Measurements from ENCODE around the gene B3GLCT.

DNA sequence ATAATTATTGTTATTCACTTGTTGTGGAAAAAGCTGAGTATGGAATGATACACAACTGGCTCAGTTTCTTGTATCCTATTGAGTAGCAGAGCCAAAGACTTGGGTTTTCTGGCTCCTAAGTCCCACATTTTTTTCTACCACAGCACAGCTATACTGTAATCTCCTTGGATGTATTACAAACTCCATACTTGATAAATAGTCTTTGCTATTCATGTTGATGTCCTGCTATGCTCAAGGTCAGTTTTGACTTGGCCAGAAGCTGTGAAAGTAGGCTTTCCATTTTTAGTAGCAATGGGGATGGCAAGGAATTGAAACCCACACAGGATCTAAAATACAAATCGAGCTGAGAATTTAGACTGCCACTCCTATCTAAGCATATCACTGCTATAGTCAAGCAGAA, 79.1 kb downstream of the B3GLCT start:
- TF ChIP-seq EZH2 (IDR thresholded peaks at IDR 0.05; ENCODE audit: low read depth, unreplicated experiment) (no peak), POLR2AphosphoS5 (IDR thresholded peaks at IDR 0.05; ENCODE audit: low read depth) (no peak), EZH2phosphoT487 (IDR thresholded peaks at IDR 0.05; ENCODE audit: unreplicated experiment) (no peak), ZNF114 (CRISPR knock-in tag; IDR thresholded peaks at IDR 0.05) (no peak), ZNF331 (CRISPR knock-in tag; IDR thresholded peaks at IDR 0.05; ENCODE audit: low read depth) (no peak), JUNB (IDR thresholded peaks at IDR 0.05; ENCODE audit: unreplicated experiment) (no peak), NANOG (IDR thresholded peaks at IDR 0.05; ENCODE audit: borderline replicate concordance) (no peak), CREB1 (CRISPR knock-in tag; IDR thresholded peaks at IDR 0.05; ENCODE audit: low read depth) (no peak), STAT1 (IDR thresholded peaks at IDR 0.05; ENCODE audit: unreplicated experiment) (no peak)
- TF ChIP-seq, protein P1, sequence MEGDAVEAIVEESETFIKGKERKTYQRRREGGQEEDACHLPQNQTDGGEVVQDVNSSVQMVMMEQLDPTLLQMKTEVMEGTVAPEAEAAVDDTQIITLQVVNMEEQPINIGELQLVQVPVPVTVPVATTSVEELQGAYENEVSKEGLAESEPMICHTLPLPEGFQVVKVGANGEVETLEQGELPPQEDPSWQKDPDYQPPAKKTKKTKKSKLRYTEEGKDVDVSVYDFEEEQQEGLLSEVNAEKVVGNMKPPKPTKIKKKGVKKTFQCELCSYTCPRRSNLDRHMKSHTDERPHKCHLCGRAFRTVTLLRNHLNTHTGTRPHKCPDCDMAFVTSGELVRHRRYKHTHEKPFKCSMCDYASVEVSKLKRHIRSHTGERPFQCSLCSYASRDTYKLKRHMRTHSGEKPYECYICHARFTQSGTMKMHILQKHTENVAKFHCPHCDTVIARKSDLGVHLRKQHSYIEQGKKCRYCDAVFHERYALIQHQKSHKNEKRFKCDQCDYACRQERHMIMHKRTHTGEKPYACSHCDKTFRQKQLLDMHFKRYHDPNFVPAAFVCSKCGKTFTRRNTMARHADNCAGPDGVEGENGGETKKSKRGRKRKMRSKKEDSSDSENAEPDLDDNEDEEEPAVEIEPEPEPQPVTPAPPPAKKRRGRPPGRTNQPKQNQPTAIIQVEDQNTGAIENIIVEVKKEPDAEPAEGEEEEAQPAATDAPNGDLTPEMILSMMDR (conservative IDR thresholded peaks at IDR 0.05; ENCODE audit: low read depth in 2 of 2) = no peak
- TF ChIP-seq, protein P2, sequence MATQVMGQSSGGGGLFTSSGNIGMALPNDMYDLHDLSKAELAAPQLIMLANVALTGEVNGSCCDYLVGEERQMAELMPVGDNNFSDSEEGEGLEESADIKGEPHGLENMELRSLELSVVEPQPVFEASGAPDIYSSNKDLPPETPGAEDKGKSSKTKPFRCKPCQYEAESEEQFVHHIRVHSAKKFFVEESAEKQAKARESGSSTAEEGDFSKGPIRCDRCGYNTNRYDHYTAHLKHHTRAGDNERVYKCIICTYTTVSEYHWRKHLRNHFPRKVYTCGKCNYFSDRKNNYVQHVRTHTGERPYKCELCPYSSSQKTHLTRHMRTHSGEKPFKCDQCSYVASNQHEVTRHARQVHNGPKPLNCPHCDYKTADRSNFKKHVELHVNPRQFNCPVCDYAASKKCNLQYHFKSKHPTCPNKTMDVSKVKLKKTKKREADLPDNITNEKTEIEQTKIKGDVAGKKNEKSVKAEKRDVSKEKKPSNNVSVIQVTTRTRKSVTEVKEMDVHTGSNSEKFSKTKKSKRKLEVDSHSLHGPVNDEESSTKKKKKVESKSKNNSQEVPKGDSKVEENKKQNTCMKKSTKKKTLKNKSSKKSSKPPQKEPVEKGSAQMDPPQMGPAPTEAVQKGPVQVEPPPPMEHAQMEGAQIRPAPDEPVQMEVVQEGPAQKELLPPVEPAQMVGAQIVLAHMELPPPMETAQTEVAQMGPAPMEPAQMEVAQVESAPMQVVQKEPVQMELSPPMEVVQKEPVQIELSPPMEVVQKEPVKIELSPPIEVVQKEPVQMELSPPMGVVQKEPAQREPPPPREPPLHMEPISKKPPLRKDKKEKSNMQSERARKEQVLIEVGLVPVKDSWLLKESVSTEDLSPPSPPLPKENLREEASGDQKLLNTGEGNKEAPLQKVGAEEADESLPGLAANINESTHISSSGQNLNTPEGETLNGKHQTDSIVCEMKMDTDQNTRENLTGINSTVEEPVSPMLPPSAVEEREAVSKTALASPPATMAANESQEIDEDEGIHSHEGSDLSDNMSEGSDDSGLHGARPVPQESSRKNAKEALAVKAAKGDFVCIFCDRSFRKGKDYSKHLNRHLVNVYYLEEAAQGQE (IDR thresholded peaks at IDR 0.05; ENCODE audit: unreplicated experiment) = no peak
- TF ChIP-seq, protein P3, sequence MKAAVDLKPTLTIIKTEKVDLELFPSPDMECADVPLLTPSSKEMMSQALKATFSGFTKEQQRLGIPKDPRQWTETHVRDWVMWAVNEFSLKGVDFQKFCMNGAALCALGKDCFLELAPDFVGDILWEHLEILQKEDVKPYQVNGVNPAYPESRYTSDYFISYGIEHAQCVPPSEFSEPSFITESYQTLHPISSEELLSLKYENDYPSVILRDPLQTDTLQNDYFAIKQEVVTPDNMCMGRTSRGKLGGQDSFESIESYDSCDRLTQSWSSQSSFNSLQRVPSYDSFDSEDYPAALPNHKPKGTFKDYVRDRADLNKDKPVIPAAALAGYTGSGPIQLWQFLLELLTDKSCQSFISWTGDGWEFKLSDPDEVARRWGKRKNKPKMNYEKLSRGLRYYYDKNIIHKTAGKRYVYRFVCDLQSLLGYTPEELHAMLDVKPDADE (IDR thresholded peaks at IDR 0.05) = no peak
- TF ChIP-seq, protein P4, sequence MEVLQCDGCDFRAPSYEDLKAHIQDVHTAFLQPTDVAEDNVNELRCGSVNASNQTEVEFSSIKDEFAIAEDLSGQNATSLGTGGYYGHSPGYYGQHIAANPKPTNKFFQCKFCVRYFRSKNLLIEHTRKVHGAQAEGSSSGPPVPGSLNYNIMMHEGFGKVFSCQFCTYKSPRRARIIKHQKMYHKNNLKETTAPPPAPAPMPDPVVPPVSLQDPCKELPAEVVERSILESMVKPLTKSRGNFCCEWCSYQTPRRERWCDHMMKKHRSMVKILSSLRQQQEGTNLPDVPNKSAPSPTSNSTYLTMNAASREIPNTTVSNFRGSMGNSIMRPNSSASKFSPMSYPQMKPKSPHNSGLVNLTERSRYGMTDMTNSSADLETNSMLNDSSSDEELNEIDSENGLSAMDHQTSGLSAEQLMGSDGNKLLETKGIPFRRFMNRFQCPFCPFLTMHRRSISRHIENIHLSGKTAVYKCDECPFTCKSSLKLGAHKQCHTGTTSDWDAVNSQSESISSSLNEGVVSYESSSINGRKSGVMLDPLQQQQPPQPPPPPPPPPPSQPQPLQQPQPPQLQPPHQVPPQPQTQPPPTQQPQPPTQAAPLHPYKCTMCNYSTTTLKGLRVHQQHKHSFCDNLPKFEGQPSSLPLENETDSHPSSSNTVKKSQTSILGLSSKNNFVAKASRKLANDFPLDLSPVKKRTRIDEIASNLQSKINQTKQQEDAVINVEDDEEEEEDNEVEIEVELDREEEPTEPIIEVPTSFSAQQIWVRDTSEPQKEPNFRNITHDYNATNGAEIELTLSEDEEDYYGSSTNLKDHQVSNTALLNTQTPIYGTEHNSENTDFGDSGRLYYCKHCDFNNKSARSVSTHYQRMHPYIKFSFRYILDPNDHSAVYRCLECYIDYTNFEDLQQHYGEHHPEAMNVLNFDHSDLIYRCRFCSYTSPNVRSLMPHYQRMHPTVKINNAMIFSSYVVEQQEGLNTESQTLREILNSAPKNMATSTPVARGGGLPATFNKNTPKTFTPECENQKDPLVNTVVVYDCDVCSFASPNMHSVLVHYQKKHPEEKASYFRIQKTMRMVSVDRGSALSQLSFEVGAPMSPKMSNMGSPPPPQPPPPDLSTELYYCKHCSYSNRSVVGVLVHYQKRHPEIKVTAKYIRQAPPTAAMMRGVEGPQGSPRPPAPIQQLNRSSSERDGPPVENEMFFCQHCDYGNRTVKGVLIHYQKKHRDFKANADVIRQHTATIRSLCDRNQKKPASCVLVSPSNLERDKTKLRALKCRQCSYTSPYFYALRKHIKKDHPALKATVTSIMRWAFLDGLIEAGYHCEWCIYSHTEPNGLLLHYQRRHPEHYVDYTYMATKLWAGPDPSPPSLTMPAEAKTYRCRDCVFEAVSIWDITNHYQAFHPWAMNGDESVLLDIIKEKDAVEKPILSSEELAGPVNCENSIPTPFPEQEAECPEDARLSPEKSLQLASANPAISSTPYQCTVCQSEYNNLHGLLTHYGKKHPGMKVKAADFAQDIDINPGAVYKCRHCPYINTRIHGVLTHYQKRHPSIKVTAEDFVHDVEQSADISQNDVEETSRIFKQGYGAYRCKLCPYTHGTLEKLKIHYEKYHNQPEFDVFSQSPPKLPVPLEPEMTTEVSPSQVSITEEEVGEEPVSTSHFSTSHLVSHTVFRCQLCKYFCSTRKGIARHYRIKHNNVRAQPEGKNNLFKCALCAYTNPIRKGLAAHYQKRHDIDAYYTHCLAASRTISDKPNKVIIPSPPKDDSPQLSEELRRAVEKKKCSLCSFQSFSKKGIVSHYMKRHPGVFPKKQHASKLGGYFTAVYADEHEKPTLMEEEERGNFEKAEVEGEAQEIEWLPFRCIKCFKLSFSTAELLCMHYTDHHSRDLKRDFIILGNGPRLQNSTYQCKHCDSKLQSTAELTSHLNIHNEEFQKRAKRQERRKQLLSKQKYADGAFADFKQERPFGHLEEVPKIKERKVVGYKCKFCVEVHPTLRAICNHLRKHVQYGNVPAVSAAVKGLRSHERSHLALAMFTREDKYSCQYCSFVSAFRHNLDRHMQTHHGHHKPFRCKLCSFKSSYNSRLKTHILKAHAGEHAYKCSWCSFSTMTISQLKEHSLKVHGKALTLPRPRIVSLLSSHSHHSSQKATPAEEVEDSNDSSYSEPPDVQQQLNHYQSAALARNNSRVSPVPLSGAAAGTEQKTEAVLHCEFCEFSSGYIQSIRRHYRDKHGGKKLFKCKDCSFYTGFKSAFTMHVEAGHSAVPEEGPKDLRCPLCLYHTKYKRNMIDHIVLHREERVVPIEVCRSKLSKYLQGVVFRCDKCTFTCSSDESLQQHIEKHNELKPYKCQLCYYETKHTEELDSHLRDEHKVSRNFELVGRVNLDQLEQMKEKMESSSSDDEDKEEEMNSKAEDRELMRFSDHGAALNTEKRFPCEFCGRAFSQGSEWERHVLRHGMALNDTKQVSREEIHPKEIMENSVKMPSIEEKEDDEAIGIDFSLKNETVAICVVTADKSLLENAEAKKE (CRISPR knock-in tag; IDR thresholded peaks at IDR 0.05) = no peak
